COR-L47 (cell line): Measurements from ENCODE around the gene NKPD1.
A peak's percentile ranks its signal among the peaks of the same experiment; 100 is the strongest.

Experiments used
- DNase-seq: peaks from one replicate; lab custom pipeline; 2025; lab: John Stamatoyannopoulos, UW

Gene NKPD1

DNA sequence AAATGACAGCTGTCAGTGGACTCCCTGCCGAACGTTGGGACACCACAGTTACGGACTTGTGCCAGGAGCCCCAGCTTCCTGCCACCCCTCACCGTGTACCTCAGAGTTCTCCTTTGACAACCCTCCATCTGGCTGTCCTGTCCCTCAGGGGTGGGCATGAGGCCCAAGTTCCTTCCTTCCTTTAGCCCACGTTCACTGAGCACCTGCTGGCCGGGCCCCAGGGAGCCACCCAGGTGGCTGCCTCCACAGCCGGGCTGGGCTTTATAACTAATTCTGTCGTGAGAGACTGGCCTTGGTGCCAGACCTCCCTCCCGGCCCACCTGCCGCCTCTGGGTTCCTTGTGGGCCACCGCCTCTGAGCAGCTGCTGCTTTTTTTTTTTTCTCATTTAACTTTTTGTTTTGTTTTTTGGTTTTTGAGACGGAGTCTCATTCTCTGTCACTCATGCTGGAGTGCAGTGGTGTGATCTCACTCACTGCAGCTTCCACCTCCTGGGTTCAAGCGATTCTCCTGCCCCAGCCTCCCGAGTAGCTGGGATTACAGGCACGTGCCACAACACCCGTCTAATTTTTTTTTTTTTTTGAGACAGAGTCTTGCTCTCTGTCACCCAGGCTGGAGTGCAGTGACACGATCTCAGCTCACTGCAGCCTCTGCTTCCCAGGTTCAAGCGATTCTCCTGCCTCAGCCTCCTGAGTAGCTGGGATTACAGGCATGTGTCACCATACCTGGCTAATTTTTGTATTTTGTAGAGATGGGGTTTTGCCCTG is 42.0 kb downstream of the NKPD1 start:
- peak; percentile 91 for DNase-seq

DNA sequence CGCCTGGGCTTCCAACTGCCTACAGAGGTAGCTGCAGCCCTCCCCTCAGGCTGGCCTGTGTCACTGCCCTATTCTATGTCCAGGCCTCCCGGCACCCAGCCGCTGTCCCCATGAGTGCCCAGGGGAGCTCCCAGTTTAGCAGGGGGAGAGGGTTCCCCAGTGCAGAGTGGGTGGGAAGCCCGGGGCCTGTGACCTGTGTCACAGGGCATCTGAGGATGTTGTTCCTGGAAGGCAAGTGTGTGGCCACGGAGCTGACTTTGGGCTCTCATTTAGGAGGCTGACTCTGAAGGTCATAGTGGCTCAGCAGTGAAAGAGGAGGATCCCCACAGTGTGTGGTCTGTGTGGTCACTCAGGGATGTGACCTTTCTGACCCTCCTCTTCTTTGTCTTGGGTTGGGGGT is 42.7 kb downstream of the NKPD1 start:
- DNase-seq = no peak

- DNase-seq = no peak
These were observed 43.1 kb downstream of the NKPD1 start for GRCh38 chr19:45117671-45118070.

DNA sequence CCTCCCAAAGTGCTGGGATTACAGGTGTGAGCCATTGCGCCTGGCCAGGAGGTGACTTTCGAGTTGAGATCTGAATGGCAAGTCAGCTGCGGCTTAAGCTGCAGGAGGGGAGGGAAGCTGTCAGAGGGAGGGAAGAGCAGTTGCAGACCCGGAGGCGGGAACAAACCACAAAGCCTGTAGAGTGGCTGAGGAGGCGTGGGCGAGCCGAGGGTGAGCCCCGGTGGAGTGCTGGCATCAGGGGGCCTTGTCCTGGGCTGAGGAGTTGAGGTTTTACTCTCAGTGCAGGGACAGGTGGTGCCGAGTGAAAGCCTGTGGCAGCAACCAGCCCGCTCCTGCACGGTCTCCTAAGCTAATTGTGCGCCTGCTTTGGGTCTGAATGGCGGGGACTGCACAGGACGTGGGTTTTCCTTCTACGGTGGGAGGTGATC is 43.6 kb downstream of the NKPD1 start:
- peak; percentile 30 for DNase-seq

GRCh38 chr19:45115809-45116615 is 44.8 kb downstream of the NKPD1 start:
- DNase-seq = no peak

DNA sequence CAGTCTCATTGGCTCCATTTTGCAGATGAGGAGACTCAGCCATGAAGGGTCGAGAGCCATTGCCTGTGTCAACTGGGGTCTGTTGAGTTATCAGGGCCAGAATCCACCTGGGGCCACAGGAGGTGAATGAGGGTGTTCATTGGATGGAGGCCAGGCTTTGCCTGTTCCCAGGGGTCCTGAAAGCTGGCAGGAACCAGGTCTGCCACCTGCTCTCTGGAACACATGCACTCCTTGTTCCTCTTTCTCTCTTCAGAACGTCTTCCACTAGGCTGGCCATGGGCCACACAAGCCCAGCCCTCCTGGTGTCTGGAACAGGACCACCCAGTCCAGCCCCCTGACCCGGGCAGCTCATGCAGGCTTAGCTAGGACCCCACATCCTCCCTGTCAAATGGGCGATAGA is 46.7 kb downstream of the NKPD1 start:
- DNase-seq = no peak

GRCh38 chr19:45113628-45114027 is 47.2 kb downstream of the NKPD1 start:
- peak; percentile 95 for DNase-seq

GRCh38 chr19:45112111-45112827 is 48.5 kb downstream of the NKPD1 start:
- DNase-seq = no peak
